Stomach (tissue), 9 donors: Measurements from ENCODE around the gene DHRS7B. TPM values are rescaled to one million over a fixed set of nuclear protein-coding genes. Genes with fewer than 3 reads are reported as not detected.

Experiments used
- DNase-seq, 2 donors: peaks; one replicate each; pipeline versions ENCODE4 v3.0.0 to v3.0.0-alpha.2; 2013 to 2019
- H3K27ac ChIP-seq, 5 donors: fragments of 200-600 bp in 4 of 5; sonication (generic) in 4 of 5; one replicate each; pipeline ENCODE4 v1.5.1; 2013 to 2019; ENCODE audit warnings: mild to moderate bottlenecking in 1 of 5, moderate library complexity in 1 of 5
- H3K27me3 ChIP-seq, 3 donors: fragments of 200-600 bp; sonication (generic); one replicate each; pipeline ENCODE4 v1.5.1; 2017 to 2019; ENCODE audit warnings: mixed run types in 1 of 3
- H3K36me3 ChIP-seq, 4 donors: fragments of 200-600 bp; sonication (generic); 1 replicate in 3 of 4; 2 replicates in 1 of 4; pipeline ENCODE4 v1.5.1; 2016 to 2019
- H3K4me1 ChIP-seq, 4 donors: fragments of 200-600 bp; sonication (generic); one replicate each; pipeline ENCODE4 v1.5.1; 2016 to 2019
- H3K4me3 ChIP-seq, 4 donors: fragments of 200-600 bp; sonication (generic) in 3 of 4; one replicate each; pipeline ENCODE4 v1.5.1; 2016 to 2019; ENCODE audit warnings: mild to moderate bottlenecking in 1 of 4
- H3K9me3 ChIP-seq, 4 donors: fragments of 200-600 bp; sonication (generic); one replicate each; pipeline ENCODE4 v1.5.1; 2016 to 2019
- CTCF ChIP-seq, 7 experiments: fragments of 450-650 bp in 4 of 7; fragments of 200-600 bp in 3 of 7; sonication (generic) in 3 of 7; IDR thresholded peaks; one replicate each; pipeline ENCODE4 v1.5.1; 2016 to 2019; ENCODE audit warnings: antibody characterized with exemption in 7 of 7, control low read depth in 2 of 7, mild to moderate bottlenecking in 1 of 7
- EP300 ChIP-seq: sonication (generic); formaldehyde crosslinking; IDR thresholded peaks from one replicate; pipeline ENCODE4 v1.6.1; 2017; ENCODE audit warnings: antibody characterized with exemption
- POLR2A ChIP-seq, 4 donors: fragments of 450-650 bp; IDR thresholded peaks; one replicate each; pipeline ENCODE4 v1.6.1; 2016; ENCODE audit warnings: antibody characterized with exemption in 4 of 4, control low read depth in 2 of 4, mild to moderate bottlenecking in 1 of 4, moderate library complexity in 1 of 4
- POLR2AphosphoS5 ChIP-seq, 3 donors: sonication (generic); formaldehyde crosslinking; IDR thresholded peaks; one replicate each; pipeline ENCODE4 v1.6.1; 2016; ENCODE audit warnings: antibody characterized with exemption in 3 of 3
- WGBS, 5 donors: extraction: QIAGEN DNeasy Blood & Tissue Kit in 3 of 5; methylation state at CpG; one replicate each; pipeline versions ENCODE4 v1.1.5 to v1.1.7; 2013 to 2018; 5-methylcytosine and 5-hydroxymethylcytosine counted together
- intact Hi-C: fragments of 100-400 bp; cut with DNase I; formaldehyde crosslinking; loops from one replicate; pipeline ENCODE4 v1.15.1; 2023; ENCODE audit warnings: low total_unique reads
- polyA plus RNA-seq, 3 donors: library from polyadenylated mRNA; stranded (reverse); fragments of 200-250 nt; gene quantifications; one replicate each; pipeline ENCODE4 v1.2.3, GENCODE V29; 2013
- total RNA-seq, 5 donors: library from RNA; depleted of rRNA; stranded (reverse); fragments of >200 nt; gene quantifications; one replicate each; pipeline versions ENCODE4 v1.1.0 to v1.2.3, GENCODE V29; 2014 to 2016
- donor health status: healthy with polysubstance abuse.
- donor health status: Bipolar disorder and iron deficiency.
- donor health status: healthy.

The DHRS7B gene
- total and polyA plus RNA-seq, 8 donors = 5.8 to 32.9 (median 20.3) TPM; not detected in 1

DNA sequence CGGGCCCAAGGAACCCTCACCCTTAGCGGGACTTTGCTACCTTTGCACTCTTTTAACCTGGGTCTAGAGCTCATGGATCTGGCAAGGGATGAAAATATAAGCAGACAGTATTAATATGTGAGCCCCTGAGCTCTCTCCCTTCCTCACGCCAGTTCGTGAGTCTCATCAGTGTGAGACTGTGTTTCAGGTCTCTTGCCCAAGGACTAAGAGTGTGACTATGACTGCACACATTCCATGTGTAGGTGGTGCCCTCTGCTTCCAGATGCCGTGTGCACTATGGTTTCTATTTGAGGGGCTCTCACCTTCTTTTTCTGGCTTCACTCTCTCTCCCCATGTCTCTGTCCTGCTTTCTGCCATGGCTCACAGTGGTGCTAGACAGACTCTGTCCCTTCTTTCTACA lies 40.5 kb downstream of the DHRS7B start:
- H3K36me3 ChIP-seq = peaks cover 0 to 9% (median 5%) of the 10 kb centered on the region in 4 donors
- H3K27me3 ChIP-seq = no peaks in the 10 kb centered on the region
- H3K4me3 ChIP-seq = no peak overlapping the region
- WGBS, 5 donors = 74 to 91% (median 83%) methylated on average over 5 of the region's 5 CpGs
- H3K9me3 ChIP-seq = no peaks in the 10 kb centered on the region
- peak overlapping the region in 4 of 5 donors; percentile 38 to 83 (median 67) for H3K27ac ChIP-seq
- intact Hi-C loops = no loop called here
- peak in 1 of 2 donors; percentile 17 for DNase-seq
- H3K4me1 ChIP-seq = peaks cover 13 to 58% (median 29%) of the 10 kb centered on the region in 4 donors
- no peak for TF ChIP-seq EP300
- no peak for TF ChIP-seq POLR2A (IDR thresholded peaks at IDR 0.05)
- no peak for TF ChIP-seq CTCF (IDR thresholded peaks at IDR 0.05)
- no peak for TF ChIP-seq POLR2AphosphoS5 (IDR thresholded peaks at IDR 0.05)

DNA sequence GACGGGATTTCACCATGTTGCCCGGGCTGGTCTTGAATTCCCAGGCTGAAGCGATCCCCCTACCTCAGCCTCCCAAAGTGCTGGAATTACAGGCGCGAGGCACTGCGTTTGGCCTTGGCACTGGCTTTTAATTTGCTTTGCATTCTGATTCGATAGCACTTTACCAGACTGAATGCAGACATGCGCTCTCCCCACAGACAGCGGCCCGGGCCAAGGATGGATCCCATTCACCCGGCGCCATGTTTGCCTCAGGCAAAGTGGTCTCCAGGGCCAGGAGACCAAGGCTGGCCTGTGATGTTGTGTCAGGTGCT lies 41.7 kb downstream of the DHRS7B start:
- no peaks in the 10 kb centered on the region for H3K27me3 ChIP-seq
- intact Hi-C loops = no loop called here
- H3K9me3 ChIP-seq = no peaks in the 10 kb centered on the region
- H3K36me3 ChIP-seq = peaks cover 7 to 21% (median 17%) of the 10 kb centered on the region in 4 donors
- H3K27ac ChIP-seq = peak overlapping the region in 1 of 5 donors; percentile 83
- WGBS, 5 donors = 96 to 99% (median 98%) methylated on average over 11 to 12 of the region's 12 CpGs
- peaks cover 12 to 49% (median 25%) of the 10 kb centered on the region in 4 donors for H3K4me1 ChIP-seq
- no peak overlapping the region for H3K4me3 ChIP-seq
- TF ChIP-seq EP300 (no peak), POLR2AphosphoS5 (IDR thresholded peaks at IDR 0.05) (no peak), CTCF (IDR thresholded peaks at IDR 0.05) (no peak), POLR2A (IDR thresholded peaks at IDR 0.05) (no peak)
- no peak for DNase-seq

DNA sequence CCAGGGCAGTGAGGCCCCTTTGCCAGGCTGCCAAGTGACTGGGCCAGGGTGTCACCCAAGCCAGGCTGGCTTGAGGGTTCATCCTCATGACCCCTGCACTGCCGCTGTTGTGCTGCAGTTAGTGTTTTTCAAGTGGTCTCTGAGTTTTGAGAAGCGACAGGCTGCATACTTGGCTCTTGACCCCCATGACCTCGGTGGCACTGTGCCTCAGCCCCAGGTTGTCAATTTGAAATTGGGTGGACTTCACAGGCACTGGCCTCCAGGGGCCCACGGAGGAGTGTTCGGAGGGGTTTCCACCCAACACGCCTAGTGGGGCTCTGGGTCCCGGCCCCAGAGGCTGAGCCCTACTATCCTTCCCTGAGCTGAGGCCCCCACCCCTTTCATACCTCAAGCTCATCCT lies 42.7 kb downstream of the DHRS7B start:
- peak overlapping the region in 1 of 5 donors; percentile 44 for H3K27ac ChIP-seq

GRCh38 chr17:21170809-21171208 lies 44.0 kb downstream of the DHRS7B start:
- 80 to 87% (median 86%) methylated on average over 7 of the region's 7 CpGs for WGBS, 5 donors

More for the DNA sequence above, 42.7 kb downstream of the DHRS7B start:
- WGBS, 5 donors = 89 to 99% (median 96%) methylated on average over 3 to 7 of the region's 7 CpGs
- no peak for DNase-seq
- Histone ChIP-seq H3K9me3 (no peaks in the 10 kb centered on the region), H3K27me3 (no peaks in the 10 kb centered on the region), H3K4me1 (peaks cover 12 to 49% (median 25%) of the 10 kb centered on the region in 4 donors), H3K4me3 (no peak overlapping the region), H3K36me3 (peaks cover 11 to 30% (median 26%) of the 10 kb centered on the region in 4 donors)
- no peak for TF ChIP-seq EP300
- TF ChIP-seq POLR2AphosphoS5 (IDR thresholded peaks at IDR 0.05) = no peak
- no peak for TF ChIP-seq POLR2A (IDR thresholded peaks at IDR 0.05)
- no peak for TF ChIP-seq CTCF (IDR thresholded peaks at IDR 0.05)
- intact Hi-C loops = no loop called here

More at GRCh38 chr17:21170809-21171208, 44.0 kb downstream of the DHRS7B start:
- H3K9me3 ChIP-seq = no peaks in the 10 kb centered on the region
- TF ChIP-seq EP300 (no peak), CTCF (IDR thresholded peaks at IDR 0.05) (no peak), POLR2AphosphoS5 (IDR thresholded peaks at IDR 0.05) (no peak)
- H3K27ac ChIP-seq = peak overlapping the region in 2 of 5 donors; percentile 18 to 63
- no peak for DNase-seq
- intact Hi-C loops = no loop called here
- no peak overlapping the region for H3K4me3 ChIP-seq
- H3K27me3 ChIP-seq = no peaks in the 10 kb centered on the region
- peaks cover 11 to 54% (median 23%) of the 10 kb centered on the region in 4 donors for H3K4me1 ChIP-seq
- peaks cover 11 to 42% (median 36%) of the 10 kb centered on the region in 4 donors for H3K36me3 ChIP-seq
